22Rv1 (cell line): ENCODE data around the gene CAMTA1.

Source experiments
- ZFX ChIP-seq: fragments of 450-650 bp; IDR thresholded peaks from 2 replicates; pipeline ENCODE4 v1.6.1; 2017; ENCODE audit warnings: antibody characterized with exemption, borderline replicate concordance
- TF ChIP-seq, protein P1 (sequence below): fragments of 450-650 bp; IDR thresholded peaks from 2 replicates; pipeline ENCODE4 v1.5.1; 2017; ENCODE audit warnings: mild to moderate bottlenecking

GRCh38 chr1:7289694-7290093, 504.4 kb downstream of the CAMTA1 start:
- TF ChIP-seq, protein P1, sequence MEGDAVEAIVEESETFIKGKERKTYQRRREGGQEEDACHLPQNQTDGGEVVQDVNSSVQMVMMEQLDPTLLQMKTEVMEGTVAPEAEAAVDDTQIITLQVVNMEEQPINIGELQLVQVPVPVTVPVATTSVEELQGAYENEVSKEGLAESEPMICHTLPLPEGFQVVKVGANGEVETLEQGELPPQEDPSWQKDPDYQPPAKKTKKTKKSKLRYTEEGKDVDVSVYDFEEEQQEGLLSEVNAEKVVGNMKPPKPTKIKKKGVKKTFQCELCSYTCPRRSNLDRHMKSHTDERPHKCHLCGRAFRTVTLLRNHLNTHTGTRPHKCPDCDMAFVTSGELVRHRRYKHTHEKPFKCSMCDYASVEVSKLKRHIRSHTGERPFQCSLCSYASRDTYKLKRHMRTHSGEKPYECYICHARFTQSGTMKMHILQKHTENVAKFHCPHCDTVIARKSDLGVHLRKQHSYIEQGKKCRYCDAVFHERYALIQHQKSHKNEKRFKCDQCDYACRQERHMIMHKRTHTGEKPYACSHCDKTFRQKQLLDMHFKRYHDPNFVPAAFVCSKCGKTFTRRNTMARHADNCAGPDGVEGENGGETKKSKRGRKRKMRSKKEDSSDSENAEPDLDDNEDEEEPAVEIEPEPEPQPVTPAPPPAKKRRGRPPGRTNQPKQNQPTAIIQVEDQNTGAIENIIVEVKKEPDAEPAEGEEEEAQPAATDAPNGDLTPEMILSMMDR = no peak
- TF ChIP-seq ZFX = no peak
